Hematopoietic multipotent progenitor cell treated with erythropoietin and hydrocortisone succinate and interleukin-3 and kit ligand, for 4 days (in vitro differentiated cells): Measurements from ENCODE around the gene DECR2.

Source experiments
- DNase-seq: peaks from one replicate; pipeline ENCODE4 v3.0.0-alpha.2; 2015

DECR2 gene

GRCh38 chr16:450785-451512, 49.3 kb downstream of the DECR2 start:
- DNase-seq, result peak; percentile 31

- no peak for DNase-seq
Observed at GRCh38 chr16:454397-454940, 52.8 kb downstream of the DECR2 start.

- DNase-seq, result no peak
Observed at GRCh38 chr16:455453-455852, 53.8 kb downstream of the DECR2 start.

GRCh38 chr16:456891-457483, 55.3 kb downstream of the DECR2 start:
- DNase-seq, result peak; percentile 58

- peak; percentile 39 for DNase-seq
Observed at GRCh38 chr16:457732-458400, 56.2 kb downstream of the DECR2 start.

GRCh38 chr16:459761-460160, 58.1 kb downstream of the DECR2 start:
- no peak for DNase-seq

- DNase-seq, result no peak
Observed at GRCh38 chr16:460787-461186, 59.1 kb downstream of the DECR2 start.
